G401 (cell line): ENCODE results near the gene MYOT. TPM values are rescaled to one million over a fixed set of nuclear protein-coding genes. Genes with fewer than 3 reads are reported as not detected.
A peak's percentile ranks its signal among the peaks of the same experiment; 100 is the strongest.

Experiments used
- DNase-seq: peaks from one replicate; pipeline ENCODE4 v3.0.0-alpha.2; 2015; ENCODE audit warnings: low spot score
- in situ Hi-C: cut with HindIII; loops from 2 replicates; pipeline ENCODE4 v1.10.0; 2016; ENCODE audit warnings: low sequenced_read_pairs, mixed read lengths
- total RNA-seq: library from RNA; depleted of rRNA; stranded (reverse); fragments of >200 nt; shearing (Covaris generic); gene quantifications from 2 replicates; pipeline ENCODE4 v1.2.3, GENCODE V29; 2014; rRNA removed

The MYOT gene
- total RNA-seq, 1 experiment from 2014 or later = not detected

DNA sequence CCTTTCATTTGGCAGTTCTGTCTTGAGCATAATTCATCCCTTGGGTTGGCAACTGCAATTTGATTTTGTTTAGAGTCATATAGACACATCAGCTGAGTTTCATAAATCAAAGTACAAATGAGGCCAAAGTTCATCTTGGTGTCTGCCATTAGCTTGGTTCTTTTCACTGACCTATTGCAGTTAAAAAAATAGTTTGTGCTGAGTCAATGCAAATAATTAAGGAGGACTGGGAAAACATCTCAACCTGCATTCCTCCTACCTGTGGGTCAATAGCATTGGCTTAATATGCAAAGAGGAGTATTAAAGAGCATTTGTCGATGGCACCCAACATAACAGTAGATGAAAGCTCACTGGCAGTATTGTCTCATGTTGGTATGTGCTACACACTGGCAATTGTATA is 23.2 kb downstream of the MYOT start:
- in situ Hi-C loops = no loop called here
- no peak for DNase-seq

DNA sequence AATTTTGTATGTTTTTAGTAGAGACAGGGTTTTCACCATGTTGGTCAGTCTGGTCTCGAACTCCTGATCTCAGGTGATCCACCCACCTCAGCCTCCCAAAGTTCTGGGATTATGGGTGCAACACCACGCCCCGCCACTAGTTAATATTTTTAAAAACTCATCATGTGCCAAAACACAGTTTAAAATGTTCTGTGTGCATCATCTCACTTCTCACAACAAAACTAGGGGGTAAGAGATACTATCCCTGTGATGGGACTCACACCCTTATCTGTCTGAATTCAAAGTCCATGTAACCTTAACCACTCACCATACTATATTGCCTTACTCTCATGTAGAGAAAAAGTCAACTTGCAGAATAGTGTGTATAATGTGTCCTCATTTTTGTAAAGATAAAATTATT is 24.2 kb downstream of the MYOT start:
- DNase-seq = no peak
- in situ Hi-C loops = no loop called here

- in situ Hi-C loops = no loop called here
- DNase-seq = no peak
Measured at GRCh38 chr5:137894586-137894985, 26.9 kb downstream of the MYOT start.

DNA sequence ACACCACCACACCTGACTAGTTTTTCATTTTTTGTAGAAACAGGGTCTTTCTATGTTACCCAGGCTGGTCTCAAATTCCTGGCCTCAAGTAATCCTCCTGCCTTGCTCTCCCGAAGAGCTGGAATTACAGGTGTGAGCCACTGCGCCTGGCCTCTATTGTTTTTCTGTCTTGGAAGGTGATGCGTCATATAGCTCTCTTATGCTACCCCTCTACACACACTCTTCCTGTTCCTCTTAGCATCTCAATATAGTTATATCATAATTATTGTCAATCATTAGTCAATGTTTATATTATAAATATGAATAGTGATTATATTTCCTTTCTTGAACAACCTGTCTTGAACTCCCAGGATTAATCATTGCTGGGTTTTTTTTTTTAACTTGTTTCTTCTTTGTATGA is 28.9 kb downstream of the MYOT start:
- DNase-seq = no peak
- in situ Hi-C loops = no loop called here

- no peak for DNase-seq
- in situ Hi-C loops = no loop called here
Measured at GRCh38 chr5:137899493-137899892, 31.8 kb downstream of the MYOT start.

DNA sequence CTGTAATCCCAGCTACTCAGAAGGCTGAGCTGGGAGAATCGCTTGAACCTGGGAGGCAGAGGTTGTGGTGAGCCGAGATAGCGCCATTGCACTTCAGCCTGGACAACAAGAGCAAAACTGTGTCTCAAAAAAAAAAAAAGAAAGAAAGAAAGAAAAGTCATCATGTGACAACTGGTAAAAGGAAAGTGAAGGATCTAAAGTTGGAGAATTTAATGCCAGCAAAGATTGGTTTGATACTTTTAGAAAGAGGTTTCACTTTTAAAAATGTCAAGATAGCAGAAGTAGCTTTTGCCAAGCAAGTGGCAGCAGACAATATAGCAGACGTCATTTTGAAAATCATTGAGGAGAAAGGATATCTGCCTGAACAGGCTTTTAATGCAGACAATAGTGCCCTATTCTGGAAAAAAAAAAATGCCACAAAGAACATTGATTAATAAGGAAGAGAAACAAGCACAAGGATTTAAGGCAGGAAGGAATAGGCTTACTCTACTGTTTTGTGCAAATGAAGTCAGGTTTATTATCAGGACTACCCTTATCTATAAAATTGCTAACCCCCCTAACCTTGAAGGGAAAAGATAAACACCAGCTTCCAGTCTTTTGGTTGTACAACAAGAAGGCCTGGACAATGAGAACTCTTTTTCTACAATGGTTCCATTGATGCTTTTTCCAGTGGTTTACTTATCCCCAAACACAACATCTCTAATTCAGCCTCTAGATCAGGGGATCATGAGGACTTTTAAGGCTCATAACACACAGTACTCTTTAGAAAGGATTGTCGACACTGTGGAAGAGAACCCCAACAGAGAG is 33.6 kb downstream of the MYOT start:
- DNase-seq = no peak
- in situ Hi-C loops = no loop called here

DNA sequence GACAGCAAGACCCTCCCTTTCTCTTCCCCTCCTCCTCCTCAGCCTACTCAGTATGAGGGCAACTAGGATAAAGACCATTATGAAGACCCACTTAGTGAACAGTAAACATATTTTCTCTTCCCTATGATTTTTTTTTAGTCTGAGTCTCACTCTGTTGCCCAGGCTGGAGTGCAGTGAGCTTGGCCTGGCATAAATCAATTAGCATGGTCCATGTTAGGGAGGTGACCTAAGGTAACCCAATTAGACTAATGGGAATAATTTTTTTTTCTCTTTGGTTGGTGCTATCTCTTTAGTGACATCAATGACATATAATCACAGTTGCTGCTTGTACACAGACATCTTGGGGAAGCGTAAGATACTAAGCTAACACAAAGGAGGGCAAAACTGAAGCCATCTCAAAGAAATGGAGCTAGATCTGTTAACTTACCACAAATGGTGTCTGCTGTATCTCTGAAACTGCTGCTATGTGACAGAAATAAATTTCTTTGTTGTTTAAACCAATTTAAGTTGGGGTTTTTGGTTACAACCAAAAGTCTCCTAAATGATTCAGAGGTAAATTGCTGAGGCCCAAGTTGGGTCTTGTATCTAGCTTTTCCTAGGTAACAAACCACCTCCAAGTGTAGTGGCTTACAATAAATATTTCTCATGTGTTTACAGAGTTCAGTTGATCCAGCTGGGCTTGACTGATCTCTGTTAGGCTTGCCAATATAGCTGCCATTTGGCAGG is 34.9 kb downstream of the MYOT start:
- in situ Hi-C loops = no loop called here
- no peak for DNase-seq

GRCh38 chr5:137914758-137915157 is 47.1 kb downstream of the MYOT start:
- in situ Hi-C loops = no loop called here
- DNase-seq = no peak

- in situ Hi-C loops = no loop called here
- no peak for DNase-seq
Measured at GRCh38 chr5:137916923-137917322, 49.3 kb downstream of the MYOT start.

DNA sequence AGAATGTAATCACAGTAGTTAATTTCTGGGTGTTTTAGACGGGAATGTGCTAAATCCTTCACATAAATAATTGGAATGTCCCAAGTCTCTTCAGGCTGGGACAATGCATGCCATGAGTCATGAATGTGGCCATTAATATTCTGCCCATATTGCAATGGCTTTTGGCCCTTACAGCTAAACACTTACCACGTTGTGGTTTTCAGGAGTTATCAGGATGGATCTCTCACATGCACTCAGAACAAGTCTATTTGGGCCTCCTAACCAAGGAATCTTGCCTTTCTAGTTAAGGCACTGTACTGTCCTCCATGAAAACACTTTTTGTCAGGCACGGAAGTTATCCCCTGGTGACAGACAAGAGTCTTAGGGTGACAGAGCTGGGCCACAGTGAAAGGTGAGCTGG is 54.3 kb downstream of the MYOT start:
- no peak for DNase-seq
- in situ Hi-C loops = no loop called here

GRCh38 chr5:137923856-137924255 is 56.2 kb downstream of the MYOT start:
- in situ Hi-C loops = no loop called here

GRCh38 chr5:137932800-137933199 is 65.1 kb downstream of the MYOT start:
- no peak for DNase-seq
- in situ Hi-C loops = no loop called here

More at GRCh38 chr5:137923856-137924255, 56.2 kb downstream of the MYOT start:
- DNase-seq = no peak

DNA sequence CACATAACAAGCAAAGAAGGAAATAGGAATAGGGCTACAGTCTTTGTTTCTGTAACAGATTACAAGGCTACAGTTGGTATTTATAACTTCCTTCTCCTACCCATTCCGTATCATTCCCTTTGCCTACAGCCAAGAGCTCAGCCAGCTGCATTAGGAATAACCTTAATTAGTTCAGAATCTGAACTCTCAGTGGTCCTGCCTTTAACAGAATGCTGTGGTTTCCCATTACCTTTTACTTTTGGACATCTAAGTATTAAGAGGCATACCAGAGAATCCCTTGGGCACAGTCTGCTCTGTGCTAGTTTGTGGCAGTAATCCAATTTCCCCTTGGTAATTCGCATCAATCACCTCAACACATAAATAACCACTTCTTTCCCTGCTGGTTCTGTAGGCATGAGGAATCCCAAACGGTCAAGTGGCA is 65.8 kb downstream of the MYOT start:
- in situ Hi-C loops = no loop called here
- DNase-seq = peak; percentile 24

- DNase-seq = no peak
- in situ Hi-C loops = no loop called here
Measured at GRCh38 chr5:137935190-137935589, 67.5 kb downstream of the MYOT start.

- DNase-seq = no peak
- in situ Hi-C loops = no loop called here
Measured at GRCh38 chr5:137935694-137936093, 68.0 kb downstream of the MYOT start.

Other genes starting within 250 kb of the MYOT start
- 0.86 and 1.2 TPM in 2 replicates for gene KLHL3, start 131.8 kb upstream of the MYOT start, total RNA-seq
- gene HNRNPA0, start 113.5 kb upstream of the MYOT start, total RNA-seq = 79.3 and 83.7 TPM in 2 replicates
- gene PKD2L2, start 21.6 kb downstream of the MYOT start, total RNA-seq = not detected in 2 replicates
- gene FAM13B, start 165.2 kb downstream of the MYOT start, total RNA-seq = 10.9 and 11.4 TPM in 2 replicates
- not detected in 2 replicates for gene WNT8A, start 216.2 kb downstream of the MYOT start, total RNA-seq